Ishikawa (cell line): ENCODE data around the gene ERV3-1.

Source experiments
- CEBPB ChIP-seq: IDR thresholded peaks from 2 replicates; pipeline ENCODE4 v1.6.1; 2012
- CREB1 ChIP-seq: IDR thresholded peaks from 2 replicates; pipeline ENCODE4 v1.6.1; 2012; ENCODE audit warnings: low read depth
- EGR1 ChIP-seq: IDR thresholded peaks from 2 replicates; pipeline ENCODE4 v1.6.1; 2012
- EP300 ChIP-seq: IDR thresholded peaks from 2 replicates; pipeline ENCODE4 v1.6.1; 2012; ENCODE audit warnings: borderline replicate concordance
- FOXM1 ChIP-seq: IDR thresholded peaks from 2 replicates; pipeline ENCODE4 v1.6.1; 2012; ENCODE audit warnings: low read depth, borderline replicate concordance
- MAX ChIP-seq: IDR thresholded peaks from 2 replicates; pipeline ENCODE4 v1.6.1; 2012
- NFIC ChIP-seq: IDR thresholded peaks from 2 replicates; pipeline ENCODE4 v1.6.1; 2012
- RAD21 ChIP-seq: IDR thresholded peaks from 2 replicates; pipeline ENCODE4 v1.6.1; 2012; ENCODE audit warnings: low read depth
- REST ChIP-seq: IDR thresholded peaks from 2 replicates; pipeline ENCODE4 v1.6.1; 2012; ENCODE audit warnings: low read depth, mild to moderate bottlenecking
- TAF1 ChIP-seq: IDR thresholded peaks from 2 replicates; pipeline ENCODE4 v1.6.1; 2012; ENCODE audit warnings: low read depth, mild to moderate bottlenecking
- TCF12 ChIP-seq: IDR thresholded peaks from 2 replicates; pipeline ENCODE4 v1.6.1; 2012; ENCODE audit warnings: low read depth
- TEAD4 ChIP-seq: IDR thresholded peaks from 2 replicates; pipeline ENCODE4 v1.6.1; 2012
- USF1 ChIP-seq: IDR thresholded peaks from 2 replicates; pipeline ENCODE4 v1.6.1; 2012
- YY1 ChIP-seq: IDR thresholded peaks from 2 replicates; pipeline ENCODE4 v1.6.1; 2012; ENCODE audit warnings: low read depth
- ZBTB7A ChIP-seq: IDR thresholded peaks from 2 replicates; pipeline ENCODE4 v1.6.1; 2012; ENCODE audit warnings: low read depth

ERV3-1 gene

DNA sequence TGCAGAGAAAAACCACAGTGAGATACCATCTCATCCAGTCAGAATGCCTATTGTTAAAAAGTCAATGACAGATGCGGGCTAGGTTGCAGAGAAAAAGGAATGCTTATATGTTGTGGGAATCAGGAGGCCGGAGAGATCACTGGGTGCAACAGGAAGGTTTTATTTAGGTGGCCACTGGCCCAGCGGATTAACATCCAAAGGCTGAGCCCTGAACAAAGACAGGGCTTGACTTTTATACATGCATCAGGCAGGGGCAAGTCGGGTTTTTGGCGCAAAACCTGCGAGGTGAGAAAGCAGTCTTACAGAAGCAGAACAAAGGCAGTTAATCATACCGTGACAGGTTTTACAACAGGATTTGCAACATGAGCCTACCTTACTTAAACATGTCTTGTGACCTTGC is 16.3 kb downstream of the ERV3-1 start:
- TF ChIP-seq ZBTB7A = no peak
- TF ChIP-seq YY1 = no peak
- TF ChIP-seq TEAD4 = no peak
- no peak for TF ChIP-seq USF1
- no peak for TF ChIP-seq EP300
- no peak for TF ChIP-seq FOXM1
- TF ChIP-seq NFIC = no peak
- no peak for TF ChIP-seq CREB1
- TF ChIP-seq REST = no peak
- no peak for TF ChIP-seq EGR1
- TF ChIP-seq TCF12 = no peak
- no peak for TF ChIP-seq MAX
- no peak for TF ChIP-seq TAF1
- TF ChIP-seq CEBPB = no peak
- TF ChIP-seq RAD21 = no peak

DNA sequence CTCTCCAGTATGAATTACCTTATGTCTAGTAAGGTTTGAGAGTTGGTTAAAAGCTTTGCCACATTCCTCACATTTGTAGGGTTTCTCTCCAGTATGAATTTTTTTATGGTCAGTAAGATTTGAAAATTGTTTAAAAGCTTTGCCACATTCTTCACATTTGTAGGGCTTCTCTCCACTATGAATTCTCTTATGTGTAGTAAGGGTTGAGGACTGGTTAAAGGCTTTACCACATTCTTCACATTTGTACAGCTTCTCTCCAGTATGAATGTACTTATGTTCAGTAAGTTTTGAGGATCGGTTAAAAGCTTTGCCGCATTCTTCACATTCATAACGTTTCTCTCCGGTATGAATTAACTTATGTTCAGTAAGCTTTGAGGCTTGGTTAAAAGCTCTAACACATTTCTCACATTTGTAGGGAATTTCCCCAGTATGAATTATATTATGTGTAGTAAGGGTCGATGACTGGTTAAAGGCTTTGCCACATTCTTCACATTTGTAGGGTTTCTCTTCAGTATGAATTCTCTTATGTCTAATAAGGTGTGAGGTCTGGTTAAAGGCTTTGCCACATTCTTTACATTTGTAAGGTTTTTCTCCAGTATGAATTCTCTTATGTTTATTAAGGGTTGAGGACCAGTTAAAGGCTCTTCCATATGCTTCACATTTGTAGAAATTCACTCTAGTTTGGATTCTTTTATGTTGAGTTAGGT is 27.8 kb downstream of the ERV3-1 start:
- TF ChIP-seq TAF1 = no peak
- no peak for TF ChIP-seq TCF12
- TF ChIP-seq CREB1 = no peak
- no peak for TF ChIP-seq EGR1
- TF ChIP-seq NFIC = no peak
- no peak for TF ChIP-seq RAD21
- TF ChIP-seq USF1 = no peak
- TF ChIP-seq CEBPB = no peak
- TF ChIP-seq REST = no peak
- TF ChIP-seq EP300 = no peak
- no peak for TF ChIP-seq ZBTB7A
- TF ChIP-seq MAX = no peak

GRCh38 chr7:64965594-64965993 is 40.9 kb downstream of the ERV3-1 start:
- no peak for TF ChIP-seq EP300
- TF ChIP-seq CEBPB = no peak
- no peak for TF ChIP-seq NFIC
- no peak for TF ChIP-seq RAD21
- no peak for TF ChIP-seq CREB1
- no peak for TF ChIP-seq TCF12
- no peak for TF ChIP-seq USF1
- TF ChIP-seq MAX = no peak
- no peak for TF ChIP-seq ZBTB7A
- TF ChIP-seq REST = no peak
- no peak for TF ChIP-seq EGR1
